CD1c-positive myeloid dendritic cell (primary cell): ENCODE measurements around the gene IPO11.
A peak's percentile ranks its signal among the peaks of the same experiment; 100 is the strongest.
"Not testable (repeated sequence)": the region's sequence is repeated elsewhere in the genome, so short reads cannot be mapped to it uniquely, and the experiment has no call there.

Experiments used
- DNase-seq: peaks from one replicate; pipeline ENCODE4 v3.0.0-alpha.2; 2016; ENCODE audit errors: extremely low spot score

The IPO11 gene

GRCh38 chr5:62448528-62448927 lies 36.0 kb downstream of the IPO11 start:
- no peak for DNase-seq

GRCh38 chr5:62450259-62450658 lies 37.7 kb downstream of the IPO11 start:
- DNase-seq, result no peak

- DNase-seq, result no peak
These were observed 44.5 kb downstream of the IPO11 start for GRCh38 chr5:62457071-62457470.

GRCh38 chr5:62460578-62460983 lies 48.0 kb downstream of the IPO11 start:
- DNase-seq, result peak; percentile 58

GRCh38 chr5:62461561-62461960 lies 49.0 kb downstream of the IPO11 start:
- no peak for DNase-seq

GRCh38 chr5:62465985-62466925 lies 53.7 kb downstream of the IPO11 start:
- no peak for DNase-seq

- DNase-seq, result no peak
These were observed 60.6 kb downstream of the IPO11 start for GRCh38 chr5:62473209-62473608.

- no peak for DNase-seq
These were observed 62.5 kb downstream of the IPO11 start for GRCh38 chr5:62475072-62475471.

- DNase-seq, result no peak
These were observed 65.2 kb downstream of the IPO11 start for GRCh38 chr5:62477801-62478200.

- DNase-seq, result no peak
These were observed 71.0 kb downstream of the IPO11 start for GRCh38 chr5:62483556-62483955.

- no peak for DNase-seq
These were observed 74.1 kb downstream of the IPO11 start for GRCh38 chr5:62486672-62487071.

GRCh38 chr5:62488531-62488930 lies 76.0 kb downstream of the IPO11 start:
- no peak for DNase-seq

GRCh38 chr5:62489471-62489870 lies 76.9 kb downstream of the IPO11 start:
- DNase-seq, result no peak

- no peak for DNase-seq
These were observed 82.2 kb downstream of the IPO11 start for GRCh38 chr5:62494772-62495171.

- DNase-seq, result no peak
These were observed 84.3 kb downstream of the IPO11 start for GRCh38 chr5:62496876-62497275.

- no peak for DNase-seq
These were observed 86.4 kb downstream of the IPO11 start for GRCh38 chr5:62498961-62499360.

GRCh38 chr5:62499756-62500155 lies 87.2 kb downstream of the IPO11 start:
- DNase-seq, result no peak

- no peak for DNase-seq
These were observed 90.0 kb downstream of the IPO11 start for GRCh38 chr5:62502456-62503101.

- DNase-seq, result no peak
These were observed 91.6 kb downstream of the IPO11 start for GRCh38 chr5:62504129-62504528.

GRCh38 chr5:62506659-62507460 lies 94.3 kb downstream of the IPO11 start:
- no peak for DNase-seq

GRCh38 chr5:62508760-62509159 lies 96.2 kb downstream of the IPO11 start:
- not testable (repeated sequence) for DNase-seq

- DNase-seq, result no peak
These were observed 97.2 kb downstream of the IPO11 start for GRCh38 chr5:62509806-62510205.
